HepG2 (cell line): ENCODE results near the gene AFF4. TPM values are rescaled to one million over a fixed set of nuclear protein-coding genes. Genes with fewer than 3 reads are reported as not detected.
A peak's percentile ranks its signal among the peaks of the same experiment; 100 is the strongest.

Experiments used
- ARID3A ChIP-seq: IDR thresholded peaks from 2 replicates; pipeline ENCODE4 v1.6.1; 2012; ENCODE audit warnings: low read depth, low read length, improper control_type of control experiment
- EP300 ChIP-seq, 3 experiments: sonication (generic) in 1 of 3; formaldehyde crosslinking in 1 of 3; IDR thresholded peaks; 2 replicates each; pipeline versions ENCODE4 v1.5.1 to v1.6.1; 2011 to 2020; ENCODE audit warnings: low read depth in 2 of 3, low read length in 2 of 3, borderline replicate concordance in 1 of 3, improper control_type of control experiment in 1 of 3, mild to moderate bottlenecking in 1 of 3, missing genetic modification reagents in 1 of 3, moderate library complexity in 1 of 3
- FOXK2 ChIP-seq: fragments of 450-650 bp; IDR thresholded peaks from 2 replicates; pipeline ENCODE4 v1.6.1; 2016
- GABPA ChIP-seq, 2 experiments: IDR thresholded peaks; 2 replicates each; pipeline ENCODE4 v1.6.1; 2011 to 2016; ENCODE audit warnings: low read depth in 2 of 2, low read length in 1 of 2, missing biosample characterization in 1 of 2, missing genetic modification characterization in 1 of 2
- HBP1 ChIP-seq: IDR thresholded peaks from 2 replicates; pipeline ENCODE4 v1.6.1; 2016; ENCODE audit warnings: low read depth, control low read depth
- HMG20A ChIP-seq: IDR thresholded peaks from 2 replicates; pipeline ENCODE4 v1.6.1; 2016; ENCODE audit warnings: borderline replicate concordance
- HNRNPL ChIP-seq: fragments of 200-400 bp; formaldehyde crosslinking; IDR thresholded peaks from 2 replicates; pipeline ENCODE4 v1.6.1; 2017; ENCODE audit warnings: mild to moderate bottlenecking, low read depth, low read length
- IRF2 ChIP-seq: IDR thresholded peaks from 2 replicates; pipeline ENCODE4 v1.6.1; 2018; ENCODE audit warnings: missing genetic modification reagents, missing compliant biosample characterization
- MIXL1 ChIP-seq: IDR thresholded peaks from 2 replicates; pipeline ENCODE4 v1.6.1; 2016
- PAWR ChIP-seq: sonication (generic); formaldehyde crosslinking; IDR thresholded peaks from 2 replicates; pipeline ENCODE4 v1.4.0; 2020; ENCODE audit warnings: missing genetic modification reagents, mild to moderate bottlenecking, borderline replicate concordance
- PAXIP1 ChIP-seq: sonication (generic); formaldehyde crosslinking; conservative IDR thresholded peaks from 2 replicates; pipeline ENCODE4 v1.4.0; 2020; ENCODE audit warnings: mild to moderate bottlenecking, missing genetic modification reagents, moderate library complexity
- THAP8 ChIP-seq: sonication (generic); formaldehyde crosslinking; IDR thresholded peaks from 2 replicates; pipeline ENCODE4 v1.5.1; 2020; ENCODE audit warnings: missing genetic modification reagents, mild to moderate bottlenecking, borderline replicate concordance
- ZMYM2 ChIP-seq: sonication (generic); formaldehyde crosslinking; IDR thresholded peaks from 2 replicates; pipeline ENCODE4 v1.8.0; 2022; ENCODE audit warnings: mild to moderate bottlenecking, missing genetic modification reagents
- ZNF18 ChIP-seq: sonication (generic); formaldehyde crosslinking; IDR thresholded peaks from 2 replicates; pipeline ENCODE4 v1.8.0; 2022; ENCODE audit warnings: mild to moderate bottlenecking, missing genetic modification reagents; ENCODE audit not compliant: insufficient replicate concordance
- ZNF496 ChIP-seq: sonication (generic); formaldehyde crosslinking; IDR thresholded peaks from 2 replicates; pipeline ENCODE4 v1.8.1; 2023; ENCODE audit warnings: mild to moderate bottlenecking, moderate library complexity, missing genetic modification reagents; ENCODE audit not compliant: insufficient replicate concordance
- ZSCAN5A ChIP-seq: sonication (generic); formaldehyde crosslinking; IDR thresholded peaks from 2 replicates; pipeline ENCODE4 v1.8.0; 2022; ENCODE audit warnings: mild to moderate bottlenecking, missing genetic modification reagents, borderline replicate concordance
- ZZZ3 ChIP-seq: sonication (generic); formaldehyde crosslinking; IDR thresholded peaks from 2 replicates; pipeline ENCODE4 v1.4.0; 2020; ENCODE audit warnings: missing genetic modification reagents, mild to moderate bottlenecking, borderline replicate concordance
- polyA plus RNA-seq, 8 experiments: library from polyadenylated mRNA; depleted of rRNA in 3 of 8; stranded (reverse) in 7 of 8; unstranded in 1 of 8; fragments of >200 nt; fragmentation: Illumina TruSeq in 4 of 8; extraction: Trizol in 4 of 8; gene quantifications; 2 replicates each; pipeline versions ENCODE4 v1.2.1 to v1.2.3, GENCODE V29; 2011 to 2016; ENCODE audit warnings: low read depth in 4 of 8, missing spikeins in 1 of 8, mixed read lengths in 1 of 8; ENCODE audit not compliant: insufficient read depth in 1 of 8
- total RNA-seq, 5 experiments: library from RNA; depleted of rRNA; stranded (reverse); fragments of >200 nt; fragmentation: Illumina TruSeq; extraction: Trizol; gene quantifications; 2 replicates each; pipeline ENCODE4 v1.2.3, GENCODE V29; 2016; ENCODE audit warnings: low read depth in 1 of 5

AFF4 gene
- total and polyA plus RNA-seq, 2 of the 13 experiments (the other 11 are each of a cell fraction or from before 2014, with no cell fraction given), result 22.1 to 25.5 TPM

- TF ChIP-seq ZMYM2 (CRISPR knock-in tag) (no peak), ZSCAN5A (CRISPR knock-in tag) (no peak), THAP8 (CRISPR knock-in tag) (no peak), HBP1 (no peak), ARID3A (peak; percentile 92), PAXIP1 (CRISPR knock-in tag) (peak; percentile 26; the same call in 1 of the 2 replicates), ZZZ3 (CRISPR knock-in tag) (no peak), HMG20A (CRISPR knock-in tag) (peak; percentile 36; the same call in 1 of the 2 replicates), ZNF18 (no peak), HNRNPL (no peak), IRF2 (CRISPR knock-in tag) (0 out of 2 replicates have a peak, but pooled peaks have one; percentile 33), ZNF496 (CRISPR knock-in tag) (no peak), EP300 (IDR thresholded peaks at IDR 0.05; ENCODE audit: low read depth in 2 of 2, low read length in 2 of 2) (peak in 1 of 2 experiments; percentile 47; a peak in 2 of 4 replicates), EP300 (CRISPR knock-in tag; IDR thresholded peaks at IDR 0.05; ENCODE audit: borderline replicate concordance) (no peak), MIXL1 (CRISPR knock-in tag) (peak; percentile 59; the same call in 1 of the 2 replicates), FOXK2 (peak; percentile 89), PAWR (CRISPR knock-in tag) (no peak), GABPA (IDR thresholded peaks at IDR 0.05; ENCODE audit: low read depth, low read length) (no peak), GABPA (CRISPR knock-in tag; IDR thresholded peaks at IDR 0.05; ENCODE audit: low read depth) (no peak)
Measured at GRCh38 chr5:132905938-132906337, 57.5 kb downstream of the AFF4 start (continued).
